Measurements from ENCODE around the gene KAT7. TPM values are rescaled to one million over a fixed set of nuclear protein-coding genes. Genes with fewer than 3 reads are reported as not detected.

KAT7 gene
- polyA plus RNA-seq, 10 donors: 21.9 to 35.2 (median 27.7) TPM

DNA sequence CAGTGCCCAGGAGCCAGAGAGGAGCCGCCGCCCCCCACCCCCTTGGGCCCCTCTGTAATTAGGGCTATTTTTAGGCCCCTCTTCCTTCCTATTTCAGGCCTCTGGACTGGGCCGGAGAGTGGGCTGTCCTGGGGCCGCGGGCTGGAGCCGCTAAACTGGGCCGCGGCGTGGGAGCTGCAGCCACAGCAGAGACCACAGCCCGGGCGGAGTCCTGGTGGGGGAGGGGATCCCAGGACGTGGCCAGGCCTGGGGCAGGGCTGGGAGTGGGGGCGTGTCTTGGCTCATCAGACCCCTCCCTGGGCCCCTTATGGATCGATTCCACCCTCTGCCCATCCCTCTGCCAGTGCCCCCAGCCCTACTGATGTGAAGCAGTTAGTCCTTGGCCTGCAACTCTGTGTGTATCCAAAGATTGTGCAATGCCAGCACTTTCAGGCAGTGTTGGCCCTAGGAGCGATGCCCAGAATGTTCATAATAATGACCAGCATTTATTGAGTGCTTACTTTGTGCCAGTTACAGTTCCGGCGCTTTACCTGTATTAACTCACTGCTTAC is 74.4 kb downstream of the KAT7 start:
- DNase-seq: no peak

DNA sequence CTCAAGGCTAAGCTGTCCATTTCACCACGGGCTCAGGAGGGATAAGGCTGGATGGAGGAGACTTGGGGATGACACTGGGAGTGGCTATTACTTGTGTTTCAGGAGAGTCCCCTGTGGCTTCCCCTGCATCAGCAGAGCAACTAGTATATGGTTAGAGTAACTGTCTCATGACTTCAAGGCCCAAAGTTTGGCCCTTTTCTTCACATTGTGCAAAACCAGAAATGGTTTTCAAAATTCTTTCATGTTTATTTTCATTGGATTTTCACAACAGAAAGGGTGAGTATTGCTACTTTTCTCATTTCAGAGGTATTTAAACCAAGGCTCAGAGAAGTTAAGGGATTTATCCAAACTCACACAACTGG is 77.5 kb downstream of the KAT7 start:
- no peak for DNase-seq

DNA sequence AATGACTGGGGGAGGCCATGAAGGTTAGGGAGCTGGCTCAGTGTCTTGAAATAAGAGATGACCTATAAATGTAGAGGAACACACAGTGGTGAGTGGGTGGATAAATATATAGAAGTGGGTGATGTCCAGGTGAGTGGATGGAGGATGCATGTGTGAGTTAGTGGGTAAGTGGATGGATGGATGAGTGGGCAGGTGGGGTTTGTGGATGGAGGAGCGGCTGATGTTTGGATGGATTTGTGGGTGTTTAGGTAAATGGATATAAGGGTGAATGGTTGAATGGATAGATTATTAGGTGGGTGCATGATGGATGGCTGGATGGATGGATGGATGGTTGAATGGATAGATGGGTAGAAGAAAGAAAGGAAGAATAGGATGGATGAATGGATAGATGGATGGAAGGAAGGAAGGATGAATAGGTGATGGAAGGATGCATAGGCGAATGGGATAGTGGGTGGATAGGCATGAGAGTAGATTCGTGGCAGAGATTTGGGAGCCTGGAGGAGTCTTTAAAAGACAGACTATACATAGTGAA is 78.5 kb downstream of the KAT7 start:
- DNase-seq: no peak

- no peak for DNase-seq
These were observed 80.5 kb downstream of the KAT7 start for GRCh38 chr17:49869038-49869374.

- no peak for DNase-seq
These were observed 81.8 kb downstream of the KAT7 start for GRCh38 chr17:49870298-49870697.

- no peak for DNase-seq
These were observed 82.7 kb downstream of the KAT7 start for GRCh38 chr17:49871211-49871610.

DNA sequence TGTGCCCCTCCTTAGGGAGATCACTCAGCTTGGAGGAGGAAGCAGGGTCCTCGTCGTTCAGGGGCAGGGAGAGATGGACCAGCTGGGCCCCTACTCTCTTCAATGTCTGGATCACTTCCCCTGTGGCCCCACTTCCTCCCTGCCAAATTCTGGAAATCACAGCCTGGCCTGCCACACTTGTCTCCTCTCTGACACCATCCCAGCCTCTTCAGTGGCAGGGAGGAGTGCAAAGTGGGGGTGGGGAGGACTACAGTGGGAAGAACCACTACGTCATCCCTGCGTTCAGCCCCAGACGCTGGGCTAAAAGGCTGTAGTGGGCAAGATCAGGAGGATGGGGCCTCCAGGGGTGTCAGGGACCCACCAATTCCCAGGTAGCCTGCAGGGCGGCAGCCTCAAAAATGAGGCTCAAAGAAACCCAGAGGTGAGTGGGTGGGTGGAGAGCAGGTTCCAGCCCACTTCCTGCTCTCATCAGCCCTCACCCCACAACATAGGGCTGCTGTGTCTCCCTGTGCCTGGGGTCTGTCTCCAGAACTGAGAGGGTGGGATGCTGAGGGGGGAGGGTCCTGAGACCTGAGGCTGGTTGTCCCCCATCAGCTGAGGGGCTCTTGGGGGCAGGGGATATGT is 84.4 kb downstream of the KAT7 start:
- no peak for DNase-seq

GRCh38 chr17:49873466-49873865 is 85.0 kb downstream of the KAT7 start:
- no peak for DNase-seq

- DNase-seq: no peak
These were observed 85.4 kb downstream of the KAT7 start for GRCh38 chr17:49873926-49874325.

- DNase-seq: no peak
These were observed 86.4 kb downstream of the KAT7 start for GRCh38 chr17:49874911-49875310.

GRCh38 chr17:49875685-49876084 is 87.2 kb downstream of the KAT7 start:
- DNase-seq: no peak

DNA sequence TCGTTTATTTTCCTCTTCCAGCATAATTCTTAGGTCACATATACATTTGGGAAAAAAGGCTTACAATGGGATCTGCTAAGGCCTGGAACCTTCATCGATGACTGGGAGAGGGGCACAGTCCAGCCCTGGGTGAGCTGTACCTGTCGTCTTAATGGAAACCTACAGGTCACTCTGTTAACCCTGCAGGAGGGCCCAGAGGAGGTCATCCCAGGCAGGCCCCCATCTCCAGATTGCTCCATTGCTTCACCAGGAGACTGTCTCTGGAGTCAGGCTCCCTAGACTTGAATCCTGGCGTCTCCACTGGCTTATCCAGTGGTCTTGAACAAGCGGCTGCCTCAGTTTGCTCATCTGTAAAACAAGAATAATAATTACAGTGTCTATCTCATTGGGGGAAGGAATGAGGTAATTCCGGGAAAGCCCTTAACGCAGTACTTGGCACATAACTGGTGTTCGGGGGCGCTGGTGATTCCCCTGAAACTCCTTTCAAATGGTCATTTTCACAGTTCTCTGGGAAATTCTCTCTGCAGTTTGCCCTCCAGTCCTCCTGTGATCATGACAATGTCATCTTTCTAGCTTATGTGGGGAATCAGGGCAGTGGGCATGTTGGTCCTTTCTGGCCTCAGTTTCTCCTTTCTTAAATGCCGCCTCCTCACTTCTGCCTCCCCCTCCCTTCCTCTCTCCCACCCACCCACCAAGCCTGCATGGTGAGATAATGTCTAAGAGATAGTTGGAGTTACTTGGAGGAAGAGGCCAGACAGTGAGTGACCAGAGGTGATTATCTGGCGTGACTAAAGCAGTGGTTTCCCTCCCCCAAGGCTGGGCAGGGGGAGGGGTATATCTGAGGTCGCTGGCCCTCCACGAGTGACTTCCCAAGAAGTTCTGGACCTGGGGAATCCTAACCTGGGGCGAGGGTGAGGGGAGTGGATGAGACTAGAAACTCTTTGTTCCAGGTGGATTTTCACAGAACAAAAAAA is 90.7 kb downstream of the KAT7 start:
- DNase-seq: no peak

- peak; percentile 32 to 82 (median 61) for DNase-seq
These were observed 92.0 kb downstream of the KAT7 start for GRCh38 chr17:49880291-49881053.

DNA sequence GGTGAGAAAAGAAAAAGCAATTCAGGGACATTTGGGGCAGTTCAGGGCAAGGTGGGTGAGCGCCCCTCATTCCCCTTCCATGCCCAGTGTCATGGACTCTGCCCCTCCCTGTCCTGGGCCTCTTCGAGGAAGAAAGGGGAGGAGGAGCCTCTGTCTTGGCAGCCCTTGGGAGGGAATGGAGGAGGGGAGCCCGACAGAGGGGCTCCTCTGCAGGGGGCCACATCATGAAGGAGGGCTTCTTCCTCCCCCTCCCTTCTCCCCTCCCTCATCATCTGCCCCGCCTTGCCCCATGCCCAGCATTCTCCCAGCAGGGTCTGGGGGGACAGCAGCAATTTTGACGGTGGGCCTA is 92.5 kb downstream of the KAT7 start:
- no peak for DNase-seq

GRCh38 chr17:49882434-49882833 is 94.0 kb downstream of the KAT7 start:
- no peak for DNase-seq

Other genes starting within 250 kb of the KAT7 start
- gene NXPH3, start 212.8 kb upstream of the KAT7 start, polyA plus RNA-seq (ENCODE audit: insufficient read length in 10 of 10): 1 to 10 TPM; 1.2 to 1.7 (median 1.3) TPM
- gene SPOP, start 110.6 kb upstream of the KAT7 start, polyA plus RNA-seq (ENCODE audit: insufficient read length in 10 of 10): 10 to 100 TPM; 46.6 to 57.4 (median 50.7) TPM
- 10 to 100 TPM; 45.7 to 63.8 (median 54.2) TPM for gene SLC35B1, start 80.7 kb upstream of the KAT7 start, polyA plus RNA-seq (ENCODE audit: insufficient read length in 10 of 10)
- gene FAM117A, start 24.6 kb upstream of the KAT7 start, polyA plus RNA-seq (ENCODE audit: insufficient read length in 10 of 10): 10 to 100 TPM; 12.7 to 25.1 (median 18.0) TPM
- gene TAC4, start 59.4 kb downstream of the KAT7 start, polyA plus RNA-seq (ENCODE audit: insufficient read length in 10 of 10): 1 to 10 TPM in 7 of 10 donors, under 1 TPM in 3; 0.69 to 2.2 (median 1.3) TPM
- gene DLX4, start 180.5 kb downstream of the KAT7 start, polyA plus RNA-seq (ENCODE audit: insufficient read length in 10 of 10): under 1 TPM in 9 of 10 donors, not detected in 1; 0.11 to 0.80 (median 0.17) TPM
- 1 to 10 TPM in 2 of 10 donors, under 1 TPM in 4, not detected in 4; 0.05 to 2.8 (median 0.09) TPM for gene DLX3, start 206.5 kb downstream of the KAT7 start, polyA plus RNA-seq (ENCODE audit: insufficient read length in 10 of 10)